H9 (cell line): Measurements from ENCODE around the gene OR4C45. TPM values are rescaled to one million over a fixed set of nuclear protein-coding genes. Genes with fewer than 3 reads are reported as not detected.

Experiments used
- DNase-seq: peaks from one replicate; pipeline ENCODE4 v3.0.0-alpha.2; 2017
- H2AFZ ChIP-seq: one replicate; pipeline ENCODE4 v1.6.1; 2013; ENCODE audit warnings: mild to moderate bottlenecking, low read length, control low read depth, moderate library complexity
- H2AK5ac ChIP-seq: 2 replicates; pipeline ENCODE4 v1.6.1; 2013; ENCODE audit warnings: low read length, control low read depth, mixed read lengths; ENCODE audit not compliant: insufficient read length
- H2BK120ac ChIP-seq: one replicate; pipeline ENCODE4 v1.6.1; 2013; ENCODE audit warnings: low read depth, mild to moderate bottlenecking, low read length, control low read depth, inconsistent platforms; ENCODE audit not compliant: poor library complexity, severe bottlenecking
- H2BK12ac ChIP-seq: 2 replicates; pipeline ENCODE4 v1.6.1; 2013; ENCODE audit warnings: low read length, control low read depth, mixed read lengths, low read depth; ENCODE audit not compliant: insufficient read length
- H2BK15ac ChIP-seq: 2 replicates; pipeline ENCODE4 v1.6.1; 2013; ENCODE audit warnings: low read depth, low read length, control low read depth
- H2BK20ac ChIP-seq: one replicate; pipeline ENCODE4 v1.6.1; 2013; ENCODE audit warnings: low read depth, mild to moderate bottlenecking, low read length, control low read depth, inconsistent platforms; ENCODE audit not compliant: poor library complexity, severe bottlenecking
- H2BK5ac ChIP-seq: 2 replicates; pipeline ENCODE4 v1.6.1; 2013; ENCODE audit warnings: low read length, control low read depth, mixed read lengths; ENCODE audit not compliant: insufficient read length
- H3K14ac ChIP-seq: 2 replicates; pipeline ENCODE4 v1.6.1; 2013; ENCODE audit warnings: low read length, control low read depth; ENCODE audit not compliant: insufficient read depth
- H3K18ac ChIP-seq: 2 replicates; pipeline ENCODE4 v1.6.1; 2013; ENCODE audit warnings: low read depth, mild to moderate bottlenecking, mixed read lengths, low read length, control low read depth; ENCODE audit not compliant: insufficient read length
- H3K23ac ChIP-seq: 2 replicates; pipeline ENCODE4 v1.6.1; 2013; ENCODE audit warnings: low read length, control low read depth, mixed read lengths, low read depth; ENCODE audit not compliant: insufficient read length
- H3K23me2 ChIP-seq: 2 replicates; pipeline ENCODE4 v1.6.1; 2013; ENCODE audit warnings: low read depth, mild to moderate bottlenecking, mixed read lengths, low read length, control low read depth; ENCODE audit not compliant: insufficient read length, poor library complexity, severe bottlenecking
- H3K27ac ChIP-seq: 2 replicates; pipeline ENCODE4 v1.5.1; 2013; ENCODE audit warnings: low read length, control low read depth, mixed read lengths, low read depth; ENCODE audit not compliant: insufficient read length
- H3K27me3 ChIP-seq: 2 replicates; pipeline ENCODE4 v1.6.1; 2013; ENCODE audit warnings: low read length, control low read depth, inconsistent platforms; ENCODE audit not compliant: insufficient read depth
- H3K4ac ChIP-seq: 2 replicates; pipeline ENCODE4 v1.6.1; 2013; ENCODE audit warnings: low read depth, mild to moderate bottlenecking, control low read depth, inconsistent platforms, low read length, moderate library complexity
- H3K4me1 ChIP-seq: 2 replicates; pipeline ENCODE4 v1.6.1; 2013; ENCODE audit warnings: low read length, control low read depth, inconsistent platforms; ENCODE audit not compliant: insufficient read depth
- H3K4me2 ChIP-seq: 2 replicates; pipeline ENCODE4 v1.6.1; 2013; ENCODE audit warnings: low read length, control low read depth, mixed read lengths; ENCODE audit not compliant: insufficient read length, insufficient read depth
- H3K56ac ChIP-seq: 2 replicates; pipeline ENCODE4 v1.6.1; 2013; ENCODE audit warnings: low read depth, mild to moderate bottlenecking, mixed read lengths, low read length, control low read depth; ENCODE audit not compliant: insufficient read length
- H3K79me1 ChIP-seq: 2 replicates; pipeline ENCODE4 v1.6.1; 2013; ENCODE audit warnings: low read depth, mild to moderate bottlenecking, moderate library complexity, low read length, control low read depth, inconsistent platforms; ENCODE audit not compliant: insufficient read depth, poor library complexity, severe bottlenecking
- H3K79me2 ChIP-seq: 2 replicates; pipeline ENCODE4 v1.6.1; 2013; ENCODE audit warnings: low read length, control low read depth, inconsistent platforms; ENCODE audit not compliant: insufficient read depth
- H3K9ac ChIP-seq: 2 replicates; pipeline ENCODE4 v1.6.1; 2013; ENCODE audit warnings: low read length, control low read depth, mixed read lengths; ENCODE audit not compliant: insufficient read length; ENCODE audit errors: extremely low read depth
- H3K9me3 ChIP-seq: one replicate; pipeline ENCODE4 v1.6.1; 2013; ENCODE audit warnings: low read depth, low read length, inconsistent platforms; ENCODE audit not compliant: control insufficient read depth
- H3T11ph ChIP-seq: one replicate; pipeline ENCODE4 v1.6.1; 2013; ENCODE audit warnings: mild to moderate bottlenecking, low read length, control low read depth, inconsistent platforms
- H4K20me1 ChIP-seq: one replicate; pipeline ENCODE4 v1.6.1; 2013; ENCODE audit not compliant: control insufficient read depth, insufficient read length, insufficient read depth
- H4K5ac ChIP-seq: 2 replicates; pipeline ENCODE4 v1.6.1; 2013; ENCODE audit warnings: low read depth, mild to moderate bottlenecking, mixed read lengths, low read length, control low read depth; ENCODE audit not compliant: insufficient read length
- H4K8ac ChIP-seq: replicated peaks from 2 replicates; pipeline ENCODE4 v1.6.1; 2013; ENCODE audit warnings: low read length, control low read depth, mixed read lengths, low read depth; ENCODE audit not compliant: insufficient read length
- H4K91ac ChIP-seq: 2 replicates; pipeline ENCODE4 v1.6.1; 2013; ENCODE audit warnings: low read depth, mild to moderate bottlenecking, moderate library complexity, mixed read lengths, low read length, control low read depth; ENCODE audit not compliant: insufficient read length
- H3K27ac Mint-ChIP-seq, 3 experiments: 2 replicates in 2 of 3; 3 replicates in 1 of 3; pipeline ENCODE4 v1.8.0; 2020 to 2021; ENCODE audit warnings: mixed read lengths in 3 of 3, mild to moderate bottlenecking in 1 of 3, moderate library complexity in 1 of 3
- H3K27me3 Mint-ChIP-seq: 2 replicates; pipeline ENCODE4 v1.8.0; 2021; ENCODE audit warnings: low read depth, mild to moderate bottlenecking, moderate library complexity, mixed read lengths
- H3K36me3 Mint-ChIP-seq, 3 experiments: 2 replicates in 2 of 3; 3 replicates in 1 of 3; pipeline ENCODE4 v1.8.0; 2020 to 2021; ENCODE audit warnings: low read depth in 3 of 3, mixed read lengths in 3 of 3; ENCODE audit not compliant: insufficient read depth in 1 of 3
- H3K4me1 Mint-ChIP-seq, 2 experiments: 2 replicates each; pipeline ENCODE4 v1.8.0; 2020; ENCODE audit warnings: mixed read lengths in 2 of 2
- H3K4me3 Mint-ChIP-seq, 2 experiments: 2 replicates in 1 of 2; 3 replicates in 1 of 2; pipeline ENCODE4 v1.8.0; 2020 to 2021; ENCODE audit warnings: mild to moderate bottlenecking in 2 of 2, mixed read lengths in 2 of 2, moderate library complexity in 1 of 2
- H3K9me3 Mint-ChIP-seq, 2 experiments: 2 replicates in 1 of 2; 3 replicates in 1 of 2; pipeline ENCODE4 v1.8.0; 2020; ENCODE audit warnings: mild to moderate bottlenecking in 2 of 2, mixed read lengths in 2 of 2, moderate library complexity in 1 of 2
- WGBS: extraction: QIAGEN DNeasy Blood & Tissue Kit; methylation state at CpG from one replicate; pipeline ENCODE4 v1.1.7; 2013; ENCODE audit warnings: missing lambda C conversion rate, low lambda C conversion rate, mixed read lengths; ENCODE audit not compliant: insufficient read length; ENCODE audit errors: extremely low coverage; 5-methylcytosine and 5-hydroxymethylcytosine counted together
- total RNA-seq: library from RNA; stranded (reverse); gene quantifications from 2 replicates; pipeline ENCODE4 v1.2.1, GENCODE V29; 2021
- TF ChIP-seq, protein P1 (sequence below): fragments of 200-600 bp; sonication (generic); conservative IDR thresholded peaks from 3 replicates; pipeline ENCODE4 v1.8.0; 2021; ENCODE audit warnings: antibody characterized with exemption, mild to moderate bottlenecking

OR4C45 gene
- total RNA-seq, 1 experiment from 2014 or later = not detected

DNA sequence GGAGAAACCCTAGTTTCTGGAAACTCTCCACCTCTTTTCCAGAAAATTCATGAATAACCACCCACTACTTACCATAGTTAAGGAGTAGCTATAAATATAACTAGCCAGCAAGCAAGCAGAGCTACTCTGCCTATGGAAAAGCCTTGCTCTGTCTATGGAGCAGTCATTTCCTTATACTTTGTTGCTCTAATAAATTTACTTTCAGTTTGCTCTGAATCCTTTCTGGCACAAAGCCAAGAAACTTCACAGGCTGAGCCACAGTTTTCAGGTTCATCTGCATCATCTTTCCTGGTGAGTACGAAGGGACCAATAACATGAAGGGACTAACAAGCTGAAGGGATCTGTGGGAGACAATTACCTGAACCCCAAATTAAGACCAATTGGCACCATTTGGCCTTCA, 4.6 kb downstream of the OR4C45 start:
- H3K4me2 ChIP-seq = no peak overlapping the region
- H2BK5ac ChIP-seq = no peak overlapping the region
- Mint-ChIP-seq H3K4me1 (no peaks in the 10 kb centered on the region), H3K9me3 (peaks cover 77 to 87% of the 10 kb centered on the region in 2 experiments), H3K36me3 (peaks cover 0 to 17% (median 11%) of the 10 kb centered on the region in 3 experiments; a peak in 5 of 7 replicates), H3K4me3 (no peak overlapping the region), H3K27ac (no peak overlapping the region), H3K27me3 (no peaks in the 10 kb centered on the region; the same call in 1 of the 2 replicates)
- TF ChIP-seq, protein P1, sequence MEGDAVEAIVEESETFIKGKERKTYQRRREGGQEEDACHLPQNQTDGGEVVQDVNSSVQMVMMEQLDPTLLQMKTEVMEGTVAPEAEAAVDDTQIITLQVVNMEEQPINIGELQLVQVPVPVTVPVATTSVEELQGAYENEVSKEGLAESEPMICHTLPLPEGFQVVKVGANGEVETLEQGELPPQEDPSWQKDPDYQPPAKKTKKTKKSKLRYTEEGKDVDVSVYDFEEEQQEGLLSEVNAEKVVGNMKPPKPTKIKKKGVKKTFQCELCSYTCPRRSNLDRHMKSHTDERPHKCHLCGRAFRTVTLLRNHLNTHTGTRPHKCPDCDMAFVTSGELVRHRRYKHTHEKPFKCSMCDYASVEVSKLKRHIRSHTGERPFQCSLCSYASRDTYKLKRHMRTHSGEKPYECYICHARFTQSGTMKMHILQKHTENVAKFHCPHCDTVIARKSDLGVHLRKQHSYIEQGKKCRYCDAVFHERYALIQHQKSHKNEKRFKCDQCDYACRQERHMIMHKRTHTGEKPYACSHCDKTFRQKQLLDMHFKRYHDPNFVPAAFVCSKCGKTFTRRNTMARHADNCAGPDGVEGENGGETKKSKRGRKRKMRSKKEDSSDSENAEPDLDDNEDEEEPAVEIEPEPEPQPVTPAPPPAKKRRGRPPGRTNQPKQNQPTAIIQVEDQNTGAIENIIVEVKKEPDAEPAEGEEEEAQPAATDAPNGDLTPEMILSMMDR = no peak
- H4K5ac ChIP-seq = no peak overlapping the region
- no peak overlapping the region for H2BK12ac ChIP-seq
- H2AK5ac ChIP-seq = no peak overlapping the region
- no peak overlapping the region for H3K9ac ChIP-seq
- no peak overlapping the region for H3K56ac ChIP-seq
- H2BK120ac ChIP-seq = no peak overlapping the region
- no peak overlapping the region for H3K14ac ChIP-seq
- no peak overlapping the region for H4K91ac ChIP-seq
- no peak overlapping the region for H2AFZ ChIP-seq
- no peaks in the 10 kb centered on the region for H3K27me3 ChIP-seq
- H4K8ac ChIP-seq = no peak overlapping the region
- no peak overlapping the region for H3K4ac ChIP-seq
- no CpG with 5 or more reads among the region's 1 CpG for WGBS
- H3K79me2 ChIP-seq = no peaks in the 10 kb centered on the region
- no peak overlapping the region for H3T11ph ChIP-seq
- peaks cover 65% of the 10 kb centered on the region for H3K9me3 ChIP-seq
- H3K79me1 ChIP-seq = no peaks in the 10 kb centered on the region
- no peak overlapping the region for H2BK15ac ChIP-seq
- no peak for DNase-seq
- H3K18ac ChIP-seq = no peak overlapping the region
- no peaks in the 10 kb centered on the region for H4K20me1 ChIP-seq
- H3K23ac ChIP-seq = no peak overlapping the region
- no peaks in the 10 kb centered on the region for H3K4me1 ChIP-seq
- no peak overlapping the region for H2BK20ac ChIP-seq
- no peaks in the 10 kb centered on the region for H3K23me2 ChIP-seq
- no peak overlapping the region for H3K27ac ChIP-seq
